HepG2 (cell line): Measurements from ENCODE around the gene RPL35. TPM values are rescaled to one million over a fixed set of nuclear protein-coding genes. Genes with fewer than 3 reads are reported as not detected.
A peak's percentile ranks its signal among the peaks of the same experiment; 100 is the strongest.

ENCODE experiments used
- ATF1 ChIP-seq: IDR thresholded peaks from 2 replicates; pipeline ENCODE4 v1.6.1; 2016; ENCODE audit warnings: mild to moderate bottlenecking, control low read depth
- ETV6 ChIP-seq: sonication (generic); formaldehyde crosslinking; conservative IDR thresholded peaks from 2 replicates; pipeline ENCODE4 v1.4.0; 2020; ENCODE audit warnings: missing genetic modification reagents
- FOXK2 ChIP-seq: fragments of 450-650 bp; IDR thresholded peaks from 2 replicates; pipeline ENCODE4 v1.6.1; 2016
- HNF4A ChIP-seq: sonication (generic); formaldehyde crosslinking; IDR thresholded peaks from 2 replicates; pipeline ENCODE4 v1.4.0; 2020; ENCODE audit warnings: missing genetic modification reagents
- KMT2A ChIP-seq: sonication (generic); formaldehyde crosslinking; IDR thresholded peaks from 2 replicates; pipeline ENCODE4 v1.4.0; 2020; ENCODE audit warnings: missing genetic modification reagents
- PAF1 ChIP-seq: IDR thresholded peaks from 2 replicates; pipeline ENCODE4 v1.6.1; 2016; ENCODE audit warnings: missing genetic modification reagents, missing compliant biosample characterization
- PLRG1 ChIP-seq: fragments of 450-650 bp; conservative IDR thresholded peaks from 2 replicates; pipeline ENCODE4 v1.6.1; 2016
- RBAK ChIP-seq: sonication (generic); formaldehyde crosslinking; IDR thresholded peaks from 2 replicates; pipeline ENCODE4 v1.5.1; 2020; ENCODE audit warnings: mild to moderate bottlenecking, missing genetic modification reagents
- REST ChIP-seq, 2 experiments: IDR thresholded peaks; 2 replicates each; pipeline ENCODE4 v1.6.1; 2011 to 2012; ENCODE audit warnings: low read length in 2 of 2, borderline replicate concordance in 1 of 2, low read depth in 1 of 2, mild to moderate bottlenecking in 1 of 2, moderate library complexity in 1 of 2
- TBL1XR1 ChIP-seq: fragments of 150-350 bp; IDR thresholded peaks from 2 replicates; pipeline ENCODE4 v1.6.1; 2014; ENCODE audit warnings: borderline replicate concordance, low read length; ENCODE audit not compliant: partially characterized antibody
- ZBTB2 ChIP-seq: sonication (generic); formaldehyde crosslinking; IDR thresholded peaks from 2 replicates; pipeline ENCODE4 v1.8.0; 2022; ENCODE audit warnings: low read depth, missing genetic modification reagents
- ZHX1 ChIP-seq: sonication (generic); formaldehyde crosslinking; IDR thresholded peaks from 2 replicates; pipeline ENCODE4 v1.8.1; 2022; ENCODE audit warnings: low read depth, mild to moderate bottlenecking, missing genetic modification reagents
- ZNF234 ChIP-seq: sonication (generic); formaldehyde crosslinking; conservative IDR thresholded peaks from 2 replicates; pipeline ENCODE4 v1.5.1; 2020; ENCODE audit warnings: mild to moderate bottlenecking, missing genetic modification reagents
- ZNF275 ChIP-seq: sonication (generic); formaldehyde crosslinking; IDR thresholded peaks from 2 replicates; pipeline ENCODE4 v1.8.0; 2022; ENCODE audit warnings: missing genetic modification reagents, mild to moderate bottlenecking, inconsistent platforms, borderline replicate concordance
- ZNF292 ChIP-seq: sonication (generic); formaldehyde crosslinking; IDR thresholded peaks from 2 replicates; pipeline ENCODE4 v1.8.1; 2022; ENCODE audit warnings: mild to moderate bottlenecking, low read depth, missing genetic modification reagents, borderline replicate concordance
- ZNF362 ChIP-seq: sonication (generic); formaldehyde crosslinking; IDR thresholded peaks from 2 replicates; pipeline ENCODE4 v1.4.0; 2020; ENCODE audit warnings: missing genetic modification reagents, mild to moderate bottlenecking, borderline replicate concordance
- ZNF740 ChIP-seq: sonication (generic); formaldehyde crosslinking; IDR thresholded peaks from 2 replicates; pipeline ENCODE4 v1.4.0; 2020; ENCODE audit warnings: missing genetic modification reagents
- polyA plus RNA-seq, 8 experiments: library from polyadenylated mRNA; depleted of rRNA in 3 of 8; stranded (reverse) in 7 of 8; unstranded in 1 of 8; fragments of >200 nt; fragmentation: Illumina TruSeq in 4 of 8; extraction: Trizol in 4 of 8; gene quantifications; 2 replicates each; pipeline versions ENCODE4 v1.2.1 to v1.2.3, GENCODE V29; 2011 to 2016; ENCODE audit warnings: low read depth in 4 of 8, missing spikeins in 1 of 8, mixed read lengths in 1 of 8; ENCODE audit not compliant: insufficient read depth in 1 of 8
- total RNA-seq, 5 experiments: library from RNA; depleted of rRNA; stranded (reverse); fragments of >200 nt; fragmentation: Illumina TruSeq; extraction: Trizol; gene quantifications; 2 replicates each; pipeline ENCODE4 v1.2.3, GENCODE V29; 2016; ENCODE audit warnings: low read depth in 1 of 5

The RPL35 gene
- total and polyA plus RNA-seq, 2 of the 13 experiments (the other 11 are each of a cell fraction or from before 2014, with no cell fraction given): 2,153 to 2,935 TPM

GRCh38 chr9:124861342-124862229 lies at the start of gene RPL35, which contains the start of gene ARPC5L (continued):
- TF ChIP-seq PAF1 (CRISPR knock-in tag): no peak
- peak; percentile 76; the same call in 1 of the 2 replicates for TF ChIP-seq ZBTB2
- TF ChIP-seq KMT2A (CRISPR knock-in tag): peak; percentile 61; the same call in 1 of the 2 replicates
- TF ChIP-seq REST (IDR thresholded peaks at IDR 0.05; ENCODE audit: borderline replicate concordance in 1 of 2, low read depth in 1 of 2, low read length in 2 of 2): peak in 1 of 2 experiments; percentile 75; a peak in 1 of 4 replicates
- no peak for TF ChIP-seq TBL1XR1
- no peak for TF ChIP-seq ZHX1 (CRISPR knock-in tag)
- TF ChIP-seq ZNF234 (CRISPR knock-in tag): no peak
- TF ChIP-seq PLRG1: no peak
- peak; percentile 81; the same call in 1 of the 2 replicates for TF ChIP-seq ZNF275
- TF ChIP-seq ZNF292 (CRISPR knock-in tag): no peak
- peak; percentile 88 for TF ChIP-seq FOXK2
- no peak for TF ChIP-seq ZNF740 (CRISPR knock-in tag)
- no peak for TF ChIP-seq RBAK
- TF ChIP-seq ETV6 (CRISPR knock-in tag): peak; percentile 34; the same call in 1 of the 2 replicates
- no peak for TF ChIP-seq ATF1
- peak; percentile 15; the same call in 1 of the 2 replicates for TF ChIP-seq HNF4A (CRISPR knock-in tag)
- no peak for TF ChIP-seq ZNF362 (CRISPR knock-in tag)
